Diencephalon (tissue), 1 donor: ENCODE results near the gene DRD3. TPM values are rescaled to one million over a fixed set of nuclear protein-coding genes. Genes with fewer than 3 reads are reported as not detected.

Source experiments
- total RNA-seq: library from RNA; depleted of rRNA; stranded (reverse); fragments of >200 nt; gene quantifications from one replicate; pipeline ENCODE4 v1.2.3, GENCODE V29; 2014

The DRD3 gene
- total RNA-seq: 2.8 TPM

DNA sequence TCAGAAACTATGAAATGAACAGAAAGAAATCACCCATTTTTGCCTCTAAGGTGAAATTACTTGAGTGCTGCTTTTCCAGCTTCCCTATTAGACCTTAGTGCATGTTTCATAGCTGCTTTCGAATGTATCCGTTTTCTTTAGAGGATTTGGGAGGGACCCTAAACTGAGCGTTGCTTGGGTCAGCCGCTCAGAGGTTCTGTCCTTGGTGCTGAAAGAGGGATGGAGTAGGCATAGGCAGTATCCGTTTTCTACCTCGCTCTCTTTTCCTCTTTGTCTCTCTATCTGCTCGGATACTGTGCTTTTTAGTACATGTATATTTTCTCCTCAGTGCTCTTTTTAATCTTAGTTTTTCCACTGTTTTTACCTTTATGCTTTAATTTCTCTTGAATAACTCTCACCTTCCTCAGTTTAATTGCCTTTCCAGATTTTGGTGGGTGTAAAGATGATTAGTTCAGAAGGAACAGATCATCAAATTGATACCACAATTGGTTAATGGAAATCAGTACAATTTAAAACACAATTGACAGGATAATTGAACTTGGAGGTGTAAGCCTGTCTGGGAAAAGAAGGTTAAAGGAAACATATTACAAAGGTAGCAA, at the start of gene DRD3:
Gene DRD3, minus strand, starts transcription at position 283 of the 599 bp plus-strand sequence. CDS start 7,060 bp downstream, outside the sequence.

Other genes with a start within 250 kb of the DRD3 start
- gene ZDHHC23, start 231.0 kb downstream of the DRD3 start, total RNA-seq: 11.3 TPM
- 10.6 TPM for gene CCDC191, start 122.5 kb downstream of the DRD3 start, total RNA-seq
- gene QTRT2, start 122.3 kb downstream of the DRD3 start, total RNA-seq: 15.0 TPM
- 0.23 TPM for gene ZNF80, start 58.5 kb upstream of the DRD3 start, total RNA-seq
- not detected for gene TIGIT, start 115.0 kb upstream of the DRD3 start, total RNA-seq